AG04449 (cell line): ENCODE measurements around the gene UROC1.

ENCODE experiments used
- CTCF ChIA-PET: fragments of 350-600 bp; formaldehyde crosslinking; extraction: SDS; loops from one replicate; lab custom pipeline; 2021; ENCODE audit warnings: antibody characterized with exemption; lab: Yijun Ruan, JAX
- POLR2A ChIA-PET: fragments of 400-600, 350-600 bp; formaldehyde crosslinking; extraction: SDS; loops from one replicate; lab custom pipeline; 2020; ENCODE audit warnings: antibody characterized with exemption, inconsistent platforms; lab: Yijun Ruan, JAX
- DNase-seq: peaks from one replicate; pipeline ENCODE4 v3.0.0-alpha.2; 2010; ENCODE audit warnings: low read depth, low spot score
- H3K4me3 ChIP-seq: 2 replicates; pipeline ENCODE4 v1.5.1; 2011; ENCODE audit warnings: low read depth, mild to moderate bottlenecking, control low read depth, low read length
- TF ChIP-seq, protein P1 (sequence below): IDR thresholded peaks from one replicate; pipeline ENCODE4 v1.5.1; 2011; ENCODE audit warnings: mild to moderate bottlenecking, moderate library complexity, low read length, control low read depth, inconsistent platforms; ENCODE audit not compliant: insufficient read depth; ENCODE audit errors: missing control alignments

Gene UROC1

DNA sequence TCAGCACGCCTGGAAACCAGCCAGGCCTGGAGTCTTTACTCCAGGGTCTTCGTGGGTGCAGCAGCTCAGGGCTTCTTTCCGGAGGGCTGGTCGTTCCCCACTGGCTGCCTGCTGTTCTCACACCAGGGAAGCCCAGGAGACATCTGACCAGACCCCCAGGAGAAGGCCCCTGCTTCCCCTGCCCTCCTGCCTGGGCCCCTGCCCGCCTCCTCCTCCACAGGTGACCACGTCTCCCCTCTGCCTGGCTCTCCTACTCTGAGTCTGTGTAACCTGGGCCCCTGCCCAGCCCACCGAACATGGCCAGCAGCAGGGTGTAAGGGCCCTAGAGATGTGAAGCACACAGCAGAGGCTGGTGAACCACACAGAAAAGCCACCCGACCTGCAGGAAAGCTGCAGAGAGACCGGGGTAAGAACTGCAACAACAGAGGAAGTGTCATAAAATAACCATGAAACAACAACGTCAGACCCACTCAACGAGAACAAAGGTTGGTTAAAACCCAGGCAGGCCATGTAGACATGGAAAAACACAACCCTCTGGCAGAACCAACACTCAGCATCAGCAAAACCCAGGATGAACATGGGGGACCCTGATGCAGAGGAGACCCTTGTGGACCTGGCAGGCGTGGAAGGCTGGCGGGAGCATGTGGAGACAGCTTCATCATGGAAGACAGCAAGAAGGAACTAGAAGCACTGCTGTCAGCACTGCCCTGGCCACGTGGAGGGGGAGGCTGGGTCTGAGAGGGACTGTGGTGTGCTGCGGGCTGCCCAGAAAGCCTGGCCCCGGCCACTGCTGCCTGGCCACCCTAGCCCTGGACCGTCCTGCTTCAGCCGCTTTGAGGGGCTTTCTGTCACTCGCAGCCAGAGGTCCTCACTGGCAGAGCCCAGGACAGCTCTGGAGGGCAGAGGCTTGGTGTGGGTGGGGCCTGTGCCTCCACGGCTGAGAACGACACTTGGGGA, 20.4 kb downstream of the UROC1 start:
- CTCF ChIA-PET = interaction anchor here (0.8 to 1.5 kb wide), 3 partner anchors 10 to 25 kb away, joined by 3 to 7 read pairs (median 4); no protein-coding TSS in a partner anchor
- no peak overlapping the region for H3K4me3 ChIP-seq
- POLR2A ChIA-PET = no interaction called here
- TF ChIP-seq, protein P1, sequence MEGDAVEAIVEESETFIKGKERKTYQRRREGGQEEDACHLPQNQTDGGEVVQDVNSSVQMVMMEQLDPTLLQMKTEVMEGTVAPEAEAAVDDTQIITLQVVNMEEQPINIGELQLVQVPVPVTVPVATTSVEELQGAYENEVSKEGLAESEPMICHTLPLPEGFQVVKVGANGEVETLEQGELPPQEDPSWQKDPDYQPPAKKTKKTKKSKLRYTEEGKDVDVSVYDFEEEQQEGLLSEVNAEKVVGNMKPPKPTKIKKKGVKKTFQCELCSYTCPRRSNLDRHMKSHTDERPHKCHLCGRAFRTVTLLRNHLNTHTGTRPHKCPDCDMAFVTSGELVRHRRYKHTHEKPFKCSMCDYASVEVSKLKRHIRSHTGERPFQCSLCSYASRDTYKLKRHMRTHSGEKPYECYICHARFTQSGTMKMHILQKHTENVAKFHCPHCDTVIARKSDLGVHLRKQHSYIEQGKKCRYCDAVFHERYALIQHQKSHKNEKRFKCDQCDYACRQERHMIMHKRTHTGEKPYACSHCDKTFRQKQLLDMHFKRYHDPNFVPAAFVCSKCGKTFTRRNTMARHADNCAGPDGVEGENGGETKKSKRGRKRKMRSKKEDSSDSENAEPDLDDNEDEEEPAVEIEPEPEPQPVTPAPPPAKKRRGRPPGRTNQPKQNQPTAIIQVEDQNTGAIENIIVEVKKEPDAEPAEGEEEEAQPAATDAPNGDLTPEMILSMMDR = no peak
- no peak for DNase-seq

DNA sequence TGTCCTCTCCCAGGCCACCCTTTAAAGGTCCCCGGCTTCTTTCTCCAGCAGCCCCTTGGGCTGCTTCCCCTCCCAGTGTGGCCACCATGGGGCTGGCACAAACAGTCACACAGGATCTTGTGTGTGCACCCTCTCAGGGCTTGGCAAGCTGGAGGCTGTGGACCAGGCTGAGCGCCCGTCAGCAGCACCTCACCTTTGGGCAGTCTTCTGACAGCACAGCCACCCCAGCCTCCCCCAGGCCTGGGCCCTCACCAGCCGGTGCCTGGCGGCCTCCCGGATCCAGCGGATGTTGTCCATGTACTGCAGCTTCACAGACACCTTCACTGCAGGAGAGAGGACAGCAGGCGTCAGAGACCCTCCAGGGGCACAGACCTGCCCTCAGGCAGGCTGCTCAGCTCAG, 21.8 kb downstream of the UROC1 start:
- ChIA-PET CTCF (interaction anchor here (1.0 to 1.5 kb wide), 2 partner anchors 9 to 27 kb away, joined by 4 to 7 read pairs; no protein-coding TSS in a partner anchor), POLR2A (no interaction called here)
- TF ChIP-seq, protein P1 = no peak
- H3K4me3 ChIP-seq = no peak overlapping the region
- no peak for DNase-seq

DNA sequence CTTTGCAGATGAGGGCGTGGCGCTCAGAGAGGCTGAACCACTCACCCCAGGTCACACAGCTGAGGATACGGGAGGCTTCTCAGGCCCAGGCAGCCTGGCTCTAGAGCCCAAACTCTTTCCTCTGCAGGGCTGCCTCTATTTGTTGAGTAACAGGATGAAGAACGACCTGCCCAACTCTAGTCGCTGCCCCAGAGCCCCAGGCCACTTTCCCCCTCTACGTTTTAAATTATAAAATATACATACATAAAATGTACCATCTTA, 22.7 kb downstream of the UROC1 start:
- ChIA-PET CTCF (no interaction called here), POLR2A (no interaction called here)
- DNase-seq = no peak
- TF ChIP-seq, protein P1 = no peak
- H3K4me3 ChIP-seq = no peak overlapping the region

DNA sequence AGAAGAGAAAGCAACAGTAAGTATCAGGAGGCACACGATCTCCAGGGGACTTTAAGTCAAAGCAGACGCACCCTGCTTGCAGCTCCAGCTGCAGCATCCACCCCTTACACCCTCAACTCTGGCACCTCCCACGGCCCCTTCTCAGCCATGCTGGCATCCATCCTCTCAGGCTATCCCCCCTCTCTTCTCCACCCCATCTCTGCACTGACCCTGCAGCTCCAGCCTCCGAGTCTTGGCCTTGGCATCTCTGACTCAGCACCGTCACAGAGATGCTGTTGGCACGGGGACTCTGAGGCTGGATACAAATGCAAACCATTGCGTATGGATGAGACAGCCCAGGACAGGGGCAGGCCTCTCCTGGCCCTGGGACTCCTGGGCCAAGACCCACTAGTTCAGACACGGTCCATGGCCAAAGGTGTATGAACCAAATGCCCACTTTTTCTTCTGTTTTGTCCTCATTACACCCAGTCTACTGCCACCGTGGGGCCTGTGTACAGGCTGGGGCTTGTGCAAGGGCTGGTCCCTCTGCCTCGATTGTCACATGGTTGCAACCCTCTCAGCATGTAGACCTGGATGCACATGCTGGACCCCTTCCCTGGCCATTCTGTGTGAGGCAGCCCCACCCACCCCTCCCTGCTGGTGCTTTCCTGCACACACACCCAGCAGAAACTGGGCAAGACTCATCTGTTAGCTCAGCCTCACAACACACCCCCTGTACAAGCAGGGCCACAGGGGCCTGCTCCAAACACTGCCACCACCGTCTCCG, 23.2 kb downstream of the UROC1 start:
- no peak overlapping the region for H3K4me3 ChIP-seq
- TF ChIP-seq, protein P1 = no peak
- DNase-seq = no peak
- POLR2A ChIA-PET = no interaction called here
- CTCF ChIA-PET = no interaction called here

DNA sequence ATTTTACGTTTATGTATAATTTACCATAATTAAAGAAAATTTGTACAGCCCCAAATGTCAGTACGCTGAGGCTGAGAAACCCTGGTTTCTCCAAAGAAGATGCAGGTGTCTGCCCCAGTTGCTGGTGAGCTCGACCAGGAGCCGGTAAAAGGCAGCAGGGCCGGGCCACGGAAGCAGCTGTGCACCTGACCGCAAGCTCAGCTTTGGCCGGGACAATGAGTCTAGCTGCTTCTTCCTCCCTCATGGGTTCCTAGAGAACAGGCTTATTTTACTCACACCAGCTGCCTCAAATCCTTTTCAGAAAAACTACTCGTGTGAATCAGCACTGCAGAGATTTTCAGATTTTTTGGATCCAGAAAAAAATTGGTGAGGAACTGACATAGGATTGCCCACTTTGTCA, 23.8 kb downstream of the UROC1 start:
- H3K4me3 ChIP-seq = no peak overlapping the region
- TF ChIP-seq, protein P1 = no peak
- ChIA-PET CTCF (no interaction called here), POLR2A (no interaction called here)
- DNase-seq = no peak

DNA sequence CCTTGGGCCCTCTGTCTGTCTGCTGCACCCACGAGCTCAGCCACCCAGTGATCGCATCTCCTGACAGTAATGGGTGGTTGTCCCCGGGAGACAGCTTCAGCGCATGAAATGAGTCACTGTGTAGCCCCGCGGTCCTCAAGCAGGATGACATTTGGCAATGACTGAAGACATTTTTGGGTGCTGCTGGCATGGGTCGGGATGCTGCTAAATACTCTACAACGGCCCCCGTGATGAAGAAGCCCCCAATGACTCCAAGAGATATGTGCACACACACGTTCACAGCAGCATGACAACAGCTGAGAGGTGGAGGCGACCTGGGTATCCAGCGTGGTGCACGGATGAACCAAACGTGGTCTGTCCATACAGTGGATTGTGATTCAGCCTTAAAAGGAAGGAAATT, 24.5 kb downstream of the UROC1 start:
- no peak overlapping the region for H3K4me3 ChIP-seq
- ChIA-PET CTCF (no interaction called here), POLR2A (no interaction called here)
- TF ChIP-seq, protein P1 = no peak
- DNase-seq = no peak
